Eye (tissue), 1 donor: Measurements from ENCODE around the gene CD81.

Source experiments
- DNase-seq: peaks from one replicate; pipeline ENCODE4 v3.0.0-alpha.2; 2015

The CD81 gene

DNA sequence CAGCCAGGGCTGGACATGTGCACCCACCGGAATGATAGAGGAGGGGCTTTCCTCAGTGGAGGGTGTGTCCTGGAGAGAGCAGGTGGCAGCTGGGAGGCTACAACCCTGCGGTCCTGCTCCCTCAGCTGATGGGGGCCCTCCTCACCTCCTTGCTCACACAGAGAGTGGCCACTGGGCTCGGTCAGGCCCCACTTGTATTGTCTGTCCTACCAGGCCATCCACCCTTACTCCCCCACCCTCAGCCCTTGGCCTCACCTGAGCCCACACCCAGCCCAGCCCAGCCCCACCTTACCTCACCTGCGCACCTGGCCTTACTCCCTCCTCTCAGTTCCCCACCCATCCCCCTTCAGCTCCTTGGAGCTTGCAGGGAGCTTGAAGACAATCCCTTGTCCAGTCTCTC lies 64.1 kb downstream of the CD81 start:
- DNase-seq, result no peak

DNA sequence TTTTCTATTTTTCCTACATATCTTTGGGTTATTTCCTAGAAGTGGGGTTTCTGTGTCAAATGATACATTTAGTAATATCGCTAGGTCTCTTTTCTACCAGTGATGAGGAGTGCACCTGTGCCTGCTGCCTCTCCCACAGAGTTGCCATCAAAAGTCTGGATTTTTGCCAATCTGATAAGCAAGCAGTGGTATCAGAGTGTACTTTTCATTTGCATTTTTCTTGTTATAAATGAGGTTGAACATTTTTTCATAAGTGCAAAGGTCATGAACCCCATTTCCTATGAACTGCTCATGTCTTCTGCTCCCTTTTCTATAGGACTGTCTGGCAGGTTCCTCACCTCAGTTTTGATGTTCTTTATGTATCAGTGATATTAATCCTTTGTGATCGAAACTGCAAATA lies 65.5 kb downstream of the CD81 start:
- no peak for DNase-seq

DNA sequence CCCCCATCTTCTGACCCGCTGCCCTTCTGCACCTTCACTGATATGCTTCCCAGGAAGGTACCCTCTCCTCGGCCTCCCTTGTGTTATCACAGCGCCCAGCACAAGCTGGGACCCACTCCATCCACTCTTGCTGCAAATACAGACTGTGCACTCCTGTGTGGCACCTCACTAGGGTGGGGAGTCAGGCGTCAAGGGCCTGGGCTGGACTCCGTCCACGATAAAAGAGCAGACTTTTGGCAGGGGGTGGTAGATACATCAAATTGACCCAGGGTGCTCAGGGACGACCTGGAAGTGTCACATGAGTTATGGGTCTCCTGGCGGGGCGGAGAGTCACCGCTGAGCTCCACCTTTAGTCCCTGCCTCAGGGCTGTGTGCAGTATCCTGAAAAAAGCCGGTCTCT lies 66.3 kb downstream of the CD81 start:
- no peak for DNase-seq

DNA sequence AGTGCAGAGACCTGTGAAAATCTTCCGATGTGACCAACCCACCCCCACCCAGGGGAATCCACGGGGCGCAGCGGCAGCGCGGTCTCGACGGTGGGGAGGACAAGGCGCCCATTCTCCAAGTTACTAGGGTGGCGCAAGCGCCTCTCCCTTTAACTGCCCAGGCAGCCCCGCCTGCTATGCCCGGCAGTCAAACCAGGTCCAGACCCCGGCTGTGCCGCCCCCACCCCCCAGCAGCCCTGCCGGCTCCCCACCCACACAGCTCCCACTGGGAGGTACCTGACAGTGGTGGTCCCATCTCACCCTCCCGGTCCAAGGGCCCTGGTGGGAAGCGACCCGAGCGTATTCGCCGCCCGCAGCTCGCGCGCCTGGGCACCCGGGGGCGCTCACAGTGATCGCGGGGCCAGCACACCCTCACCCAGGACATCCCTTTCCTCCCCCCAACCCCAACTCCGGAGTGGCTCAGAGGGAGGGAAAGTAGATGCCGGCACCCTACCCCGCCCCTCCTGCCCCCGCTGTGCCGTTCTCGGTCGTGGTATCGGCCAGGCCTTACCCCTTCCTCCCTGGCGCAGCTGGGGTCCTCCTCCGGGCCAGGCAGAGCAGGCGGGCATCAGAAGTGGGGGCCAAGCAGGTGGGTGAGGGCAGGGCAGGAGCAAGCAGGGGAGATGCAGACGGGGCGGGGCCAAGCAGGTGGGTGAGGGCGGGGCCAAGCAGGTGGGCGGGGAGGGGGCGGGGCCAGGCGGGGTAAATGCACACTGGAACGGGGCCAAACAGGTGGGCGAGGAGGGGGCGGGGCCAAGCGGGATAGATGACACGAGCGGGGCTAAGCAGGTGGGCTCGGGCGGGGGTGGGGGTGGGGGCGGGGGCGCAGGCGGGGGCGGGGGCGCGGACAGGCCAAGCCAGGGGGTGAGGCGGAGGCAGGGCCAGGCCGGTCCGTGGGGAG lies 67.0 kb downstream of the CD81 start, which contains the start of gene TRPM5:
Gene TRPM5, minus strand, starts transcription at position 634 of the 940 bp plus-strand sequence. CDS start 21,478 bp downstream, outside the sequence.
- DNase-seq, result peak; percentile 24

DNA sequence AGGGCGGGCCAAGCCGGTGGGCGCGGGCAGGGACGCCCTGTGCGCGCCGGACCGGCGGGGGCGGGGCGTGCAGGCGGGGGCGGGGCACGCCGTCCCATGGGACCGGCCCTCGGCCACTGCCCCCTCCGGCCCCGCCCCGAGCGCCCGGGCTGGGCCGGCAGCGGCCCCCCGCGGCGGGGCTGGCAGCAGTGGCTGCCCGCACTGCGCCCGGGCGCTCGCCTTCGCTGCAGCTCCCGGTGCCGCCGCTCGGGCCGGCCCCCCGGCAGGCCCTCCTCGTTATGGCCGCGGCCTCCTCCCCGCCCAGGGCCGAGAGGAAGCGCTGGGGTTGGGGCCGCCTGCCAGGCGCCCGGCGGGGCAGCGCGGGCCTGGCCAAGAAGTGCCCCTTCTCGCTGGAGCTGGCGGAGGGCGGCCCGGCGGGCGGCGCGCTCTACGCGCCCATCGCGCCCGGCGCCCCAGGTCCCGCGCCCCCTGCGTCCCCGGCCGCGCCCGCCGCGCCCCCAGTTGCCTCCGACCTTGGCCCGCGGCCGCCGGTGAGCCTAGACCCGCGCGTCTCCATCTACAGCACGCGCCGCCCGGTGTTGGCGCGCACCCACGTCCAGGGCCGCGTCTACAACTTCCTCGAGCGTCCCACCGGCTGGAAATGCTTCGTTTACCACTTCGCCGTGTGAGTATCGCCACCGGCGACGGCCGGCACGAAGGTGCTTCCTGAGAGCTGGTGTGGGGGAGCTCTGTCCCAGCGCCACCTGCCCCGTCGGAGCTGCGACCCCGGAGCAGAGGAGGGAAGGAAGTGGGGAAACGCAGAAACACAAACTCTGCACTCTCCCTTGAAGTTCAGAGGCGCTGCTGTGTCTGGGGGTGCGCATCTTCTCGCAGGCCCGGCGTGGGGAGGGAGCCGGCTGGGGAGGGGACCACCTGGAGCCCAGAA lies 68.0 kb downstream of the CD81 start, which contains the start of gene KCNQ1:
Gene KCNQ1, plus strand, starts transcription at position 188 of the 925 bp plus-strand sequence. Its CDS starts 91 bp downstream, at position 279.
- peak; percentile 37 for DNase-seq

DNA sequence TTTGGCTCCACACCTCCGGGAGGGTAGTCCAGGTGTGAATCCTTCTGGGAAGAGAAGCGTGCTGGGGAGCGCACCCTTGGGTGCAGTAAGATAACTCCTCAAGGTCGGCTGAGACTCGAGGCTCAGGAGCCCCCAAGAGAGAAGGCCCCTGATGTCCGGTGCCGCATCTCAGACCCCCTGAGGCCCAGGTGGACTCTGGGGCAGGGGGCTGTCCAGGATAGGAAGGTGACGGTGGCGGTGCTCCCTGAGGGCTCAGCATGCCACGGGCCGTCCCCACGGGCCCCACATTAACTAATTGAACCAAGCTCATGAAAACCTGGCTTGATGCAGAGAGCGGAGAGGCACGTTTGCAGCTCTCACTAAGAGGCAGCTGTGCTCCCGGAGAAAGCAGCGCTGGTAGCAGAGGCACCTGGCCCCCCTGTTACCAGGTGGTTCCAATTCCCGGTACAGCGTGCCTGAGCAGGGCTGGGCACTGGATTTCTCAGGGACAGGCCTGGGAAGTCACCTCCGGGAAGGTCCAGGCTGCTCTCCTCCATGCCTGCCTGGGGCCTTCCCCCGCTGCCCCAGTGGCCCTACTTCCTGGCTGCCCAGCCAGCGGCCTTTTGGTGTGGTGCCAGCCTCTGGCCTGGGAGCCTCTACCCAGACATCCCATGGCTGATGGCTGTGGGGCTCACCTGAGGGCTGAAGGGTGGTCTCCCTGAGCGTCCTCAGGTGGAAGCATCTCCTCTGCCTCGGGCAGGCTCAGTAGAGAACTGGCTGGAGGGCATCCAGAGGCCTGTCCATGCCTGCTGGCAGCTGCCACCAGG lies 68.8 kb downstream of the CD81 start:
- no peak for DNase-seq

DNA sequence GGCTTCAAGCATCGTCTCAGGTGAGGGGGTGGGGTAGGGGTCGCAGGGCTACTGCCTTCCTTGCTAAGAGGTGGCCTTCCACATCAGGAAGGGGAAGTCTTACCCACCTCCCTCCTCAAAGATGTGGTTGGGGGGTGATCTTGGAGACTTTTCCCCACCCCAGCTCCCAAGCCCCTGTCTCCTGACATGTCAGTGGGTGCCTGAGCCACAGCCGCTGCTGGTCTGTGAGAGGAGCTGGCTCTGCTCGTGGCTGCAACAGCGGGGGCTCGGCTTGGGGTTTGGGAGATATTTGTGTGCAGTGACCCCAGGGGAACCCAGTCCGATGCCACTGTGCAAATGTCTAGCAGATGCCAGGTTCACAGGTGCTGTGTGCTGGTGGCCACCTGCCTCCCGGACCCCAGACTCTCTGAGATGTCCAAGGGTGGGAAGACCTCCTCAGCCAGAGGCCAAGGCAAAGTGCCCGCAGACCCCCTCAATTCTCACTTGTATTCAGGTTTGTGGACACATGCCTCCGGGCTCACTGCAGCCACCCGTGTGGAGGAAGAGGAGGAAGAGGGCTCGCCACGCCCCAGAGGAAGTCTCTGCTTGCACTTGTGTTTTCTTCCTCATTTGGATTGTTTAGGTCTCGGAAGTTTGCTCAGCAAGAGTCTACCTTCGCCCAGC lies 69.6 kb downstream of the CD81 start:
- no peak for DNase-seq
